ENCODE results near the gene DNM1.

DNM1 gene

DNA sequence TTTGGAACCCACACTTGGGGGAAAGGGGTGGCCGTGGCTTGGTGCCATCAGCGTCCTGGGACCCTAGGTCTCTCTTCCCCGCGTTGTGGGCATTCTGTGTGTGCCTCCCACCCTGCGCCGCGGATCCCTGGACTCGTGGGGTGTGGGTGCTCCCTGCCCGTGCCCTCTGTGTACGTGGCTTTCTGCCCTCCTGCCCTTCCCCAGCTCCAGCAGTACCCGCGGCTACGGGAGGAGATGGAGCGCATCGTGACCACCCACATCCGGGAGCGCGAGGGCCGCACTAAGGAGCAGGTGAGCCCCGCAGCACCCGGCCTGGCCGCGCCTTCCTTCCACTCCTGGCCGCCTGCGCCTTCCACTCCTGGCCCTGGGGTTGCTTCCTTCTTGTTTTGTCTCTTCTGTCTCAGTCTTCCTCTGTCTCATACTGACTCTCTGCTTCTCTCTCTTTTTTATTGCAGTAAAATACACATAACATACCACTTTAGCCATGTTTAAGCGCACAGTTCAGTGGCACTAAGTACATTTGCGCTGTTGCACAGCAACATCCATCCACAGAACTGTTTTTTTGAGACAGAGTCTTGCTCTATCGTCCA is 30.7 kb downstream of the DNM1 start:
- Histone ChIP-seq H3K9me3 (no peaks in the 10 kb centered on the region), H3K36me3 (replicated peaks) (no peaks in the 10 kb centered on the region; the same call in 1 of the 2 replicates), H3K4me1 (no peaks in the 10 kb centered on the region), H3K27me3 (ENCODE audit: low read depth) (no peaks in the 10 kb centered on the region), H3K4me3 (no peak overlapping the region)
- in situ Hi-C loops (cut with MboI; ENCODE audit: low sequenced_read_pairs) = no loop called here
- DNase-seq (ENCODE audit: low spot score in 2 of 2) = no peak

GRCh38 chr9:128242124-128242523 is 38.9 kb downstream of the DNM1 start:
- H3K4me1 ChIP-seq = no peaks in the 10 kb centered on the region
- H3K27me3 ChIP-seq (ENCODE audit: low read depth) = no peaks in the 10 kb centered on the region
- DNase-seq (ENCODE audit: low spot score in 2 of 2) = no peak
- H3K36me3 ChIP-seq (replicated peaks) = peaks cover 13% of the 10 kb centered on the region
- no peaks in the 10 kb centered on the region for H3K9me3 ChIP-seq
- in situ Hi-C loops (cut with MboI; ENCODE audit: low sequenced_read_pairs) = no loop called here
- no peak overlapping the region for H3K4me3 ChIP-seq

DNA sequence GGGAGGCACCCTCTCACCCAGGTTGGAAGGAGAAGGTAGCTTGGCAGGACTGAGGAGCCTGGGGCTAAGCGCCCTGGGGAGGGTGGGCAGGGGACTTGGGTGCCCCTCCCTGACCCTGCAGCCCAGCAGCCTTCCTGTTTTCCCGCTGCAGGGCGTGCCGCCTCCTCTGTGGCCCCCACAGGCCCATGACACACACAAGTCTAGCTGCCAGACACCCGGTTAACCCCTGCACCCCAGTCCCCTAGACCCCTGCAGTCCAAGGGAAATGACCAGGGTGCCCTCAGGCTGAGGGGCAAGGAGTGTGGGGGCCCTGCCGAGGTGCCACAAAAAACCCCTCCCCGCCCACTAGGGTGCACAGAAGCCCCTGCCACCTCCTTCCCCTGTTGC is 39.6 kb downstream of the DNM1 start:
- no peaks in the 10 kb centered on the region for H3K4me1 ChIP-seq
- peaks cover 13% of the 10 kb centered on the region for H3K36me3 ChIP-seq (replicated peaks)

DNA sequence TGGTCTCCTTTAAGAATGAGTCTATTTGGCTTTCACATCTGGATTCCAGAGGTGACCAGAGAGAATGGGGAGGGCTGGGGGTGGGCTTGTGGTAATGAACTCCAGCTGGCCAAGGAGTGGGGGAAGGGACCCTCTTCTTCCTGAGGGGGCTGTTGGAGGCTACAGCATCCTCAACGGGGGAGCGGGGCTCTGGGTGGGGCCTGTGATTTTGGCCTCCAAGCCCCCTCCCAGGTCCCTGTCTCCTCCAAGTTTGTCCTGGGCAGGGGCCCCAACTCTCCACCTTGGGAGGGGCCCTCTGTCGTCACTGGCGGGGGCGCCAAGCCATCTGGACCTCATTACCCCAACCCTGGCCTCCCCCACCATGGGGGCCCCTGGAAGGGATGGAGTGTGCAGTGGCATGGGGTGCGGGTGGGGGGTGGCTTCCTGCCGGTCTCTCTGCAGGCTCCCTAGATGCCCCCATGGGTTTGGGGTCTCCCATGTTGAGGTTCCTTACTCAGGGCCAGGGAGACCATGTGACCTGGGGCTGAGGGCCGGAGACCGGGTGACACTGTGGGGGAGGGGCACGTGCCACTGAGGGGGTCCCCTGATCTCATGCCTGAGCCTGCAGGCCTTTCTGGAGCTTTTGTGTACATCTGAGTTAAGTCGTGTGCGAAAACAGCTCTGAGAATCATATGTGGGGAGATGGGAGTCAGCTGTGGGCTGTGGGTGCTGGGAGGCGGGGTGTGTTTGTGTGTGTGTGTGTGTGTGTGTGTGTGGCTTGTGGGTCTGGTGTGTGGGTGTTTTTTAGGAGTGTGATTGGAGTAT is 40.2 kb downstream of the DNM1 start:
- no peaks in the 10 kb centered on the region for H3K9me3 ChIP-seq
- DNase-seq (ENCODE audit: low spot score in 2 of 2) = no peak
- H3K27me3 ChIP-seq (ENCODE audit: low read depth) = no peaks in the 10 kb centered on the region
- in situ Hi-C loops (cut with MboI; ENCODE audit: low sequenced_read_pairs) = no loop called here
- no peaks in the 10 kb centered on the region for H3K4me1 ChIP-seq
- H3K4me3 ChIP-seq = no peak overlapping the region
- peaks cover 13% of the 10 kb centered on the region for H3K36me3 ChIP-seq (replicated peaks)

More for the DNA sequence above, 39.6 kb downstream of the DNM1 start:
- Histone ChIP-seq H3K9me3 (no peaks in the 10 kb centered on the region), H3K27me3 (ENCODE audit: low read depth) (no peaks in the 10 kb centered on the region), H3K4me3 (no peak overlapping the region)
- DNase-seq (ENCODE audit: low spot score in 2 of 2) = no peak
- in situ Hi-C loops (cut with MboI; ENCODE audit: low sequenced_read_pairs) = no loop called here

- Histone ChIP-seq H3K4me3 (no peak overlapping the region), H3K27me3 (ENCODE audit: low read depth) (no peaks in the 10 kb centered on the region), H3K36me3 (replicated peaks) (peaks cover 12% of the 10 kb centered on the region), H3K9me3 (no peaks in the 10 kb centered on the region), H3K4me1 (no peaks in the 10 kb centered on the region)
- no peak for DNase-seq (ENCODE audit: low spot score in 2 of 2)
- in situ Hi-C loops (cut with MboI; ENCODE audit: low sequenced_read_pairs) = no loop called here
These were observed 41.1 kb downstream of the DNM1 start for GRCh38 chr9:128244091-128244836.

DNA sequence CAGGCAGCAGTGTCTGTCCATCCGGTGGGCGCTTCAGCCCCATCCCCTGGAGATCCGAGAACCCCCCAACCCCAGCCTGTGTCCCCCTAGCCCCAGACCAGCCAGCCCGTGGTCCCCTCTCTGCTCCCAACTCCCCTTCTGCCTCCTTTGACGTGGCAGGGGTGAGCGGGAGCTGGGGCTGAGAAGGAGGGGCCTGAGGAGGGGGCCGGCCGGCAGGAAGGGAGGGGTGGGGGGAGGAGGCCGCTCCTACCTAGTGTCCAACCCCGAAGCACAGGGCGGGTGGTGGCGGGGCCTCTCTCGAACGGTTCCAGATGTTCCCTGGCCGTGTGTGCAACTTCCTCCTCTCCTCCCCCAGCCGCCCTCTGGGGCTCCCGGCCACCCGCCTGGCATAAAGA is 41.7 kb downstream of the DNM1 start:
- in situ Hi-C loops (cut with MboI; ENCODE audit: low sequenced_read_pairs) = no loop called here
- no peak for DNase-seq (ENCODE audit: low spot score in 2 of 2)
- Histone ChIP-seq H3K4me1 (no peaks in the 10 kb centered on the region), H3K4me3 (no peak overlapping the region), H3K27me3 (ENCODE audit: low read depth) (no peaks in the 10 kb centered on the region), H3K9me3 (no peaks in the 10 kb centered on the region), H3K36me3 (replicated peaks) (peaks cover 6% of the 10 kb centered on the region; the same call in 1 of the 2 replicates)

DNA sequence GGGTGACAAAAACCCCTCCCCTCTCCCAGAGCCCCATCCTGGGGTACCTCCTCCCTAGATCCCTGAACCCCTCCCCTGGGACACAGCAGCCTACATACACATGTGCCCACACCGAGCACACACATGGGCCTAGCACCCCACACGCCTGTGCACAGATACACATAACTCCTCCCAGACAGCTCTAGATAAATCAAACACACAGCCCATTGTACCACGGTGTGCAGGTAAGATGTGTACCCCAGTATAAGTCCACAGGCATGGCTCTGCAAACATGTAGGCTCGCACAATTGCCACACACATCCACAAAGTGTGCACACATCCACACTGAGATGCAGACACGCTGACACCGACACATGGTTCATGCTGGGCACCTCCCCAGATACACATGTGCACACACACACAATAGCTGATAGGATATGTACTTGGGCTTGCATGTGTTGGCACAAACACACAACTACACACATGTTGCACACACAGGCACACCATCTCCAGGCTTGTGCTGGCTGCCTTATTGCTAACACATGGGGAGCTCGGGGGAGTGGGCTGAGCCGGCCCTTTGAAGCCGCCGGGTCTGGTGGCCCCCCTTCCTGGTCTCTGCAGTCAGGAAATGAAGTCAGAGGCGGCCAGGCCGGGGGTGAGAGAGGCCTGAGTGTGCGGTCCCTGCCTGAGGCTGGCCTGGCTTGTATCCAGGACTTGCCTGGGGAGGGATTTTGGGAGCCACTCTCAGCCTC is 42.4 kb downstream of the DNM1 start:
- H3K9me3 ChIP-seq = no peaks in the 10 kb centered on the region
- no peaks in the 10 kb centered on the region for H3K27me3 ChIP-seq (ENCODE audit: low read depth)
- no peak for DNase-seq (ENCODE audit: low spot score in 2 of 2)
- H3K4me1 ChIP-seq = no peaks in the 10 kb centered on the region
- H3K36me3 ChIP-seq (replicated peaks) = peaks cover 2% of the 10 kb centered on the region; the same call in 1 of the 2 replicates
- no peak overlapping the region for H3K4me3 ChIP-seq
- in situ Hi-C loops (cut with MboI; ENCODE audit: low sequenced_read_pairs) = no loop called here

DNA sequence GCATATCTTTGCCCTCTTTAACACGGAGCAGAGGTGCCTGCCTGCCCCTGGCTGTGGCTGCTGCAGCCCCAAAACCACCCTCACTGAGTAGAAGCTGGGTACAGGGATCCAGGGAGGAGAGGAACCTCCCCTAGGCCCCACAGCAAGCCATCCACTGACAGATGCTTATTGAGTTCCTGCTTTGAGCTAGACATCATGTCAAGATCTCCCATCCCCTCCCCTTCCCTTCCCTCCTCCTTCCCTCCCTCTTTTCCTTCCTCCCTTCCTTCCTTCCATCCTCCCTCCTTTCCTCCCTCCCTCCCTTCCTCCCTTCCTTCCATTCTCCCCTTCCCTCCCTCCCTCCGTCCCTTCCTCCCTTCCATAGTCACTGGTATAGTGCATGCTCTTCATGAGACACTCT is 43.3 kb downstream of the DNM1 start:
- no peaks in the 10 kb centered on the region for H3K27me3 ChIP-seq (ENCODE audit: low read depth)
- no peaks in the 10 kb centered on the region for H3K9me3 ChIP-seq
- no peak for DNase-seq (ENCODE audit: low spot score in 2 of 2)
- no peaks in the 10 kb centered on the region for H3K4me1 ChIP-seq
- no peak overlapping the region for H3K4me3 ChIP-seq
- in situ Hi-C loops (cut with MboI; ENCODE audit: low sequenced_read_pairs) = no loop called here
- H3K36me3 ChIP-seq (replicated peaks) = peaks cover 2% of the 10 kb centered on the region; the same call in 1 of the 2 replicates

- Histone ChIP-seq H3K36me3 (replicated peaks) (no peaks in the 10 kb centered on the region; the same call in 1 of the 2 replicates), H3K4me3 (no peak overlapping the region), H3K27me3 (ENCODE audit: low read depth) (no peaks in the 10 kb centered on the region), H3K9me3 (no peaks in the 10 kb centered on the region), H3K4me1 (no peaks in the 10 kb centered on the region)
- no peak for DNase-seq (ENCODE audit: low spot score in 2 of 2)
- in situ Hi-C loops (cut with MboI; ENCODE audit: low sequenced_read_pairs) = no loop called here
These were observed 44.1 kb downstream of the DNM1 start for GRCh38 chr9:128247226-128247803.

GRCh38 chr9:128249558-128249907 is 46.4 kb downstream of the DNM1 start:
- H3K36me3 ChIP-seq (replicated peaks) = no peaks in the 10 kb centered on the region; the same call in 1 of the 2 replicates
- H3K27me3 ChIP-seq (ENCODE audit: low read depth) = no peaks in the 10 kb centered on the region
- H3K4me1 ChIP-seq = no peaks in the 10 kb centered on the region
- DNase-seq (ENCODE audit: low spot score in 2 of 2) = no peak
- H3K4me3 ChIP-seq = no peak overlapping the region
- in situ Hi-C loops (cut with MboI; ENCODE audit: low sequenced_read_pairs) = no loop called here
- no peaks in the 10 kb centered on the region for H3K9me3 ChIP-seq

DNA sequence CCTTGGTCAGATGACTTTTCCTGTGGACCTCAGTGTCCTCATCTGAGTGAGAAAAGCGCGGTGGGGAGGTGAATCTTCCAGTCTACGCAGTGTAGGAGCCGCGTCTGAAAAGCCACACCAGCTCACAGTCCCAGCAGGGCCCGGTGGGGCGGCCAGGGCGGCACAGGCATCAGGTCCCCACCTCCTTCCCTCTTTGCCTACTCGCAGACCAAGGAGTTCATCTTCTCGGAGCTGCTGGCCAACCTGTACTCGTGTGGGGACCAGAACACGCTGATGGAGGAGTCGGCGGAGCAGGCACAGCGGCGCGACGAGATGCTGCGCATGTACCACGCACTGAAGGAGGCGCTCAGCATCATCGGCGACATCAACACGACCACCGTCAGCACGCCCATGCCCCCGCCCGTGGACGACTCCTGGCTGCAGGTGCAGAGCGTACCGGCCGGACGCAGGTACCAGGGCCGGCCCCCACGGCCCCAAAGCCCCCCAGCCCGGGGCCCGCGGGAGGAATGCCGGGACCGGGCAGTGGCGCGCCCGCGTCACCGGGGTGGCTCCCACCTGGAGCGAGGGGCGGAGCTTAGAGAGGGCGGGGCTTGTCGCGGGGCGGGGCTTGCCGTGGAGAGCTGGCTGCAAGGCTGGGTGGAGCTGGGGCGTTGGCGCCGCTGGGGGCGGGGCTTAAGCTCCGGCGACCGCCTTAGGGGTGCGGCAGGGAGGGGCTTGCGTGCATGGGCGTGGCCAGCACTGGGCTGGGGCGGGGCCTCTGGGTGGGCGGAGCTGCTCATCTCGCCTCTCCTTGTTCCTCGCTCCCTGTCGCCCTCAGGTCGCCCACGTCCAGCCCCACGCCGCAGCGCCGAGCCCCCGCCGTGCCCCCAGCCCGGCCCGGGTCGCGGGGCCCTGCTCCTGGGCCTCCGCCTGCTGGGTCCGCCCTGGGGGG is 47.0 kb downstream of the DNM1 start:
- in situ Hi-C loops (cut with MboI; ENCODE audit: low sequenced_read_pairs) = no loop called here
- DNase-seq (ENCODE audit: low spot score in 2 of 2) = peak in 1 of 2 experiments; percentile 72
- no peaks in the 10 kb centered on the region for H3K9me3 ChIP-seq
- H3K4me3 ChIP-seq = no peak overlapping the region
- no peaks in the 10 kb centered on the region; the same call in 1 of the 2 replicates for H3K36me3 ChIP-seq (replicated peaks)
- H3K4me1 ChIP-seq = no peaks in the 10 kb centered on the region
- H3K27me3 ChIP-seq (ENCODE audit: low read depth) = no peaks in the 10 kb centered on the region

- Histone ChIP-seq H3K27me3 (ENCODE audit: low read depth) (no peaks in the 10 kb centered on the region), H3K9me3 (no peaks in the 10 kb centered on the region), H3K4me1 (no peaks in the 10 kb centered on the region; the same call in 1 of the 2 replicates), H3K36me3 (replicated peaks) (peaks cover 3% of the 10 kb centered on the region; the same call in 1 of the 2 replicates), H3K4me3 (no peak overlapping the region)
- in situ Hi-C loops (cut with MboI; ENCODE audit: low sequenced_read_pairs) = no loop called here
- DNase-seq (ENCODE audit: low spot score in 2 of 2) = no peak
These were observed 47.9 kb downstream of the DNM1 start for GRCh38 chr9:128250839-128251731.

Data from HAP-1 (cell line).